NCI-H82 treated with DMSO at 0.1 percent for 48 hours (cell line): ENCODE data around the gene AMMECR1.

Experiments used
- DNase-seq: peaks from one replicate; lab custom pipeline; 2025; ENCODE audit not compliant: unreplicated experiment; lab: John Stamatoyannopoulos, UW

AMMECR1 gene

DNA sequence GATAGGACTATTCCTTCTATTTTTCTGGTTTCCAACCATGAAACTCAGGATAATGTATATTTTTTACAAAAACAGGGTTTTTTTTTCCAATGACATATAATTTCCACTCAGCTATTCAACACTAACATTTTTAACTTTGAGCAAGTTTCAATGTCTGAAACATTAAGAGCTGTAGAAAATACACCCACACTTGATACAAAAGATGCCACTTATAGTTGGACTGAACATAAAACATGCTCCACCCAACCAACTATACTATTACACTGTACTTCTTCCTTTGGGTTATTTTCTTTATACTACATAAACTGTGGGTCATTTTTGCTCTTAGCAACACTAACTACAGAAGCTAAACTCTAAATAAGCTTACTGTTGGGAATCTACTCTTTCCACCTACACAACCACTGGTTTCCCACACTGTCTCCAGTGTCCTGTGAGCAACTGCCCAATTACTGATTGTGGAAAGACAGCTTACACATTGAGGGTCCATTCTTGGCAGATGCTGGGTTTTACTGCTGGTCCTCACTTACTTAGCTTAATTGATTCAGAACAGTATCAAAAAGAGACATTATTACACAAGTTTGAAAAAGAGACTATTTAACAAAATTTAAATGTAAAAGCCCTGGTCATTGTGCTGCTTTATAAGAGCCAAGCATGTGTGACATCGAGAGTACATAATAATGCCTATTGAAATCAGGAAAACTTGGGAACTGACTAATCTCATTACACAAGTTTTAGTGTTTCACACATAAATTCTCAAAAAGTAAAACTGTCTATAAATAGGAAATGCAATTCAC, 6.3 kb downstream of the AMMECR1 start:
- no peak for DNase-seq

GRCh38 chrX:110310896-110311295, 7.0 kb downstream of the AMMECR1 start:
- DNase-seq = no peak

DNA sequence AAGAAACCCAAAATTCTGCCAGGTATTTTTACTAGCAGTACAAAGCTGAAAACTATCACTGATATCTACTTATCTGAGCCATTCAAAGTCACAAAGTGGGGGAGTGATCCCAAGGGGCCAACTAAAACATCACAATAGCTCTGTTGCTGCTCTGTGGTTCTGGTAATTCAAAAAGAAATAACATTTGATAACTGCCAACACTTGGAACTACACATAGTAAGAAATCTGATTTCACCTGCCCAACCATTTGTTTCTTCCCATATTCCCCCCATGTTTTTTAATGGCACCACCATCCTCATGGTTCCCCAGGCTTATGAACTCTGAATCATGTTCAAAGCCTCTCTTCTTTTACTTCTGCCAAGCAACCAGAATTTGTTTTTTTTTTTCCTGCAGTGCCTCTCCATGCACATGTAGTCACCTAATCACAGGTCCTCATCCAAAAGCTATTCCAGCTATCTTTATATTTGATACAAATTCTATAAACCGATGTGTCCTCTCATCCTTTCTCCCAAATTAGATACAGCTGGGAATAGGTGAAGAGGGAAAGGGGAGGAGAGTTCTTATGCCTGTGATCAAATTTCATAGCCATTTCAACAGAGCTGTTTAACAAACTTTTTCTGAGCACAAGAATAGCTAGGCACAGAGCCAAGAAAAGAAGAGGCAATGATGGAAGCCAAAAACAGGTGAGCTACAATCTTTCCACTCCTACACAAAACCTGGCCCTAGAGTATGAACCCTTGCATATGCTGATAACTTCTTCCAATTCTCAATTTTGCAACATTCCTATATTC, 7.7 kb downstream of the AMMECR1 start:
- no peak for DNase-seq

DNA sequence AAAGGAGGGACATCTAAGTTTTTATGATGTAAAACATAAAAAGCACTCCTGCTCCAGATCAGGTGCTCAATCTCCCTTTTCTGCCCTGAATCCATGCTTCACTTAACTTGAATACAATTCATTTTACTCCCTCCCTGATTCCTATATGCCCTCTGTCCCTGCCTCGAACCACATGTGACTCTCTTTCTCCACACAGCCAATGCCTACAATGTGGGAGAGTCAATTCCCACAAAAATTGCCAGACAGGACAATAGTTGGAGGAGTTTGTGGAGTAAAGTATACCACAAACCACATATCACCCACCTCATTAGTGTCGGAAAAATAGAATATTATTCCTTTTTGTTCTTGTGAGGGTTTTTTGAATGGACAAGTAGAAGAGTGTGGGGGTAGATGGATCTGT, 9.7 kb downstream of the AMMECR1 start:
- DNase-seq = no peak

DNA sequence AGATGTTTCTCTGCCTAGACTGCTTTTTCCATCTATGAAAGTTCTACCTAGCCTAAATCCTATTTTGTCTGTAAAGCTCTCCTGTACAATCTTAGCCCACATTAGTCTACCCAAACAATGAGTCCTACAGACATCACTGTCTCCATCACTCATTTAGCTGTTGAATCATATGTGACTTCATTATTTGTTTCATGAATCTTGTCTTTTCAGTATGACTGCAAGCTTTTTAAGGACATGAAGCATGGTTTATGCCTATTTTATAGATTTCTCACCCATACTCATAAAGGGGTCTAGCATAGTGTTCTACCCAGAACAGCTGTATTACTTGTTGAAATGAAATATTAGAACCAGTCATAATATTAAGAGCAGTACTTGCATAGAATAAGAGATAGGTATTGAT, 13.0 kb downstream of the AMMECR1 start:
- no peak for DNase-seq

DNA sequence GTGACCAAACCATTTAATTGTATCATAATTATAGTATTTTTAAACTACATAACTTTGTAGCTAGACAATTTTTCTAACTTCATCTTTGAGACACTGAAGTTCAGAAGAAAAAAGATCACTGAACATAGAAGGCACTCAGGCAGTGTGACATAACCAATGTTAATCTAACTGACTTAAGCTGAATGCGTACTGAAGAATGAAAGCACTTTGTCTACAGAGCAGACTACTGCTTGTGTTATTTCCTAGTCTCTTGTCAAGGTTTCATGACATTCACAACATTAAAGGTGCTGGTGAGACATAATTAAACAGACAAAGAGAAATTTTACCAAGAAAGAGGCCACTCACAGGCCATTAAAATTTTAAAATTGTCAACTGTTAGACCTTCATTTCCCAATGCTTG, 13.5 kb downstream of the AMMECR1 start:
- DNase-seq = no peak

DNA sequence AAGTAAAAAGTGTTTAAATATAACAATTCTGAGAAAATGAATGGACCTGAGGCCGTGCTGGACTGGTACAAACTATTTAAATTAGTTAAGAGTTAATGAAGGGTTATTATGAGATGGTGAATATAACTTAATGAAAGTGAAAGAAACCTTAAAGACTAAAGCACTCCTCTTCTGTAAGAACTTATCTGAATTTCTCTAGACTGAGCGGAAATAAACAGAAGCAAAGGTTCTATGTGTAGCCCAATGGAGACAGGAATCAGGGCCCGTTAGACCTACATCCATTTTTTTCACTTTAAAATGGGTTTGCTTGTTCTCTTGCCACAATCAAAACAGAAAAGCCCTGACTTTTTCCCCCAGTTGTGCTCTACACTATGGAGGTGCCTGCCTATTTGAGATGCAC, 14.9 kb downstream of the AMMECR1 start:
- no peak for DNase-seq

DNA sequence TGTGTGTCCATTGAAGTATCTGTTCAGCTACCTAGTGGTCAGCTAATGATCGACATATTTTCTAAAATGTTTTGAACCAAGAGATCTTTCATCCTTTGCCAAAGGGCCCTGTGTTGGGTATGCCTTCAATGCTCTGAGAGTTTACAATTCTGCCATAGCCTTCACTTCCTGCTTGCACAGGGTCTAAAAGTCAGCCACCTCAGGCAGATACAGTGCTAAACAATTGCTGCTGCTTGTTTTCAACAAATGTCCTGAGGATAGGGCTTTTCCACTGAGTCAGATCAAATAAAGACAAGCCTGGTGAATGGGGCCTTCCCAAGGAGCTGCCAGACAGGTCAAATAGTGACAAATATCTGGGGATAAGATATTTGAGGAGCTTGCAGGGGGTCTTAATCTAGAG, 16.7 kb downstream of the AMMECR1 start:
- no peak for DNase-seq

- no peak for DNase-seq
Observed at GRCh38 chrX:110294087-110294486, 23.8 kb downstream of the AMMECR1 start.

GRCh38 chrX:110293658-110294057, 24.2 kb downstream of the AMMECR1 start:
- no peak for DNase-seq

- no peak for DNase-seq
Observed at GRCh38 chrX:110287605-110288004, 30.3 kb downstream of the AMMECR1 start.

DNA sequence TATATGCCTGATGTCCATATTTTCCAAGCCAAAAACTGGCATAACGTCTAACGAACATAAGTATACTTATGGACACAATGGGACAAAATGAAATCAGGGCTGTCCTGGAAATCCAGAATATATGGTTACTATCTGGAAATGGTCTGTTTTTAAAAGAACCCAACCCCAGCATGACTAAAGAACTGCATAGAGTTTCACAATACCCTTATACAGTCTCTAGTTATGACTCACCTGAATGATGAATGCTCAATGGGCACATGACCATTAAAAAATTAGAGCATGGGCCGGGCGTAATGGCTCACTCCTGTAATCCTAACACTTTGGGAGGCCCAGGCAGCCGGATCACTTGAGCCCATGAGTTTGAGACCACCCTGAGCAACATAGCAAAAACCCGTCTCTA, 31.8 kb downstream of the AMMECR1 start:
- DNase-seq = no peak

- DNase-seq = no peak
Observed at GRCh38 chrX:110284159-110284558, 33.7 kb downstream of the AMMECR1 start.

- no peak for DNase-seq
Observed at GRCh38 chrX:110282922-110283321, 35.0 kb downstream of the AMMECR1 start.

DNA sequence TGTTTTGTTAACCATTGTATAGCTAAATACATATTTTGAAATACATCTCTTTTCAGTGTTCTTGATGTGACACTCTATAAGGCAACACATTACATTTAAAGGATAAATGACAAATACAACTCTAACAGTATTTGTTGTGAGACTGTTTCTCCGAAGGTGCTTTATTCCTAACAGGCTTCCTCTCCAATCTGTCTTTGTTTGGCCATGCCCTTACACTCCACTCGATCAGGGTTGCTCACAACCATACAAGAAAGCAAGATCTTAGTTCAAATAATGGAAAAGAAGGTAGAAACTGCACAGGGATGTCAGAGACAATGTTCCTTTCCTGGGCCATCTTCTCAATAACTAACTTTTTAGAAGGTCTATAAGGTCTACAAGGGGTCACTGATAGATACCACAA, 36.5 kb downstream of the AMMECR1 start:
- no peak for DNase-seq

DNA sequence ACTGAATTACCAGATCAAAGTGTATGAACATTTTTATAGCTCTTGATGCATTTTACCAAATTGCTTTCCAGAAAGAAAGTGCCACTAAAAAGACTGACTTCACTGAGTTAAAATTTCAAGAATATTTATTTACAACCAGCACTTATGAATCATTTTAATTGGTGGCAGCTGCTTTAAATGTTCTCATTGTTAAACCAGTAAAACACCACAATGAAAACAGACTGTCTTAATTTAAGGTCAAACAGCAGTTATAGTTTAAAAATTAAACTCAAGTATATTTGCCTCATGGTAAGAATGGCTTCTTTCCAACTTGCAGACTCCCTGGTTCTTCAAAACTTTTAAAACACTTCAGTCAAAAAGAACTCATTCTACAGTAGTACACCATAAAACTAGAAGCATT, 36.9 kb downstream of the AMMECR1 start:
- DNase-seq = no peak

GRCh38 chrX:110277609-110278008, 40.3 kb downstream of the AMMECR1 start:
- DNase-seq = no peak

DNA sequence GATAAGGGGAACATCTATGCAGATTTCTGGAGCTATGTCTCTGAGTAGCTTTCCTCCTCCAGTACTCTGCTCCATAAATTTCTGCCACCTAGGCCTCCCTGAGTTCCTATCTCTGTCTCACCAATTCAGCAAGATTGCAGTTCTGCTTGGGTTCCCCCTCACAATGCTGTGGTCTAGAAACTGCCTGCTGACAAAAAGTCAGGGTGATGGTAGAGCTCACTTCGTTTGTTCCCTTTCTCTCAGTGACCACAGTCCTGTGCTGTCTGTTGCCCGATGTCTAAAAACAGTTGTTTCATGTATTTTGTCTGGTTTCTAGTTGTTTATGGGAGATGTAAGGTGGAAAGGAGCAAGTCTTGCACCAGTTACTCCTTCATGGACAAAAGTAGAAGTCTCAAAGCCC, 41.1 kb downstream of the AMMECR1 start:
- no peak for DNase-seq

DNA sequence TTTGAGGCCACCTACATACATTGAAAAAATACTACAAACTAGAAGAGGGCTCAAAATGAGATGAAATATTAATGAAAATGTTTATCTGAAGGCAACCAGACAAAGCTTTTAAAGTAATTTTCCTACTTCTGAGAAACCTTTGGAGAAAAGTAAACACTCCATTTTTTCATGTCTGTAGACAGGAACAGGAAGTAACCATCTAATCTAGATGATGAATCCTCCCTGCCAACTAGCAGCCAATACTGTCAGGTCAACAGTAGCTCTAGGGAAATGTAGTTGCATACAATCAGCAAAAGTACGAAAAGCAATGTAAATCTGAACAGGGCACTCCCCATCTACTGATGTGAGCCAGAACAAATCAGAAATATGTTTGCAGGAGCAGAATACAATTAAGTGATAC, 49.0 kb downstream of the AMMECR1 start:
- DNase-seq = no peak

DNA sequence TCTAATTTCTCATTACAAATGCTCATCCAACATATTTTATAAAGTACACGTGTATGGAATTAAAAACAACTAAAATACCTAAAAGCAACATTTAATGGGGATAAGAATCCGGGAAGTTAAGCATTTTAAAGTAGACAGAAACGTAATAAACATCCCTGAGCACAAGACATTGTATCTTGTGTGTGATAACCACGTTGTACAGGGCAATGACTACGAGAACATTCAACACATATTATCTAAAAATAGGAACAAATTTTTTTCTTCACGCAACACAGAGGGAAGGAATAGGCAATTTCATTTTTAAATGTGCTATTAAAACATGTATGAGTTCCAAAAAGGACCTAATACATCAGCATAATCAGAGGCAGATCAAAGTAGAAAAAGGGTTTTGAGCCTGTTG, 49.5 kb downstream of the AMMECR1 start:
- no peak for DNase-seq

- DNase-seq = no peak
Observed at GRCh38 chrX:110267874-110268273, 50.0 kb downstream of the AMMECR1 start.

DNA sequence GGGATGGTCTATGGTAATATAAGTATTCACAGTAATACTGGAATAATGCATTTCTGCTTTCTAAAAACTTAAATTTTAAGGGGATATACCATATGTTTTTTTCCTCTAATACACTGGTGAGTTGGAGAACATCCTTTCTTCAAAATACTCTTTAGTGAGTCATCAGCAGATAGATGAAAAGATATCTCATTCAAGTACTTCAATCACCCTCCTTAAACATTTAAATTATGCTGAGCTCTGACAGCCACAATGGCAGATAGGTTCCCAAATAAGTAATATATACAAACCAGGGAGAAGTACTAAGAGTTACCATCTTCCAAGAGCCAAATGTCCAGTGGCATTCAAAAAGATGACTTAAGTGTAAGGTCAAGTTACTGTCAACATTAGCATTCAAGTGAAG, 52.2 kb downstream of the AMMECR1 start:
- no peak for DNase-seq

DNA sequence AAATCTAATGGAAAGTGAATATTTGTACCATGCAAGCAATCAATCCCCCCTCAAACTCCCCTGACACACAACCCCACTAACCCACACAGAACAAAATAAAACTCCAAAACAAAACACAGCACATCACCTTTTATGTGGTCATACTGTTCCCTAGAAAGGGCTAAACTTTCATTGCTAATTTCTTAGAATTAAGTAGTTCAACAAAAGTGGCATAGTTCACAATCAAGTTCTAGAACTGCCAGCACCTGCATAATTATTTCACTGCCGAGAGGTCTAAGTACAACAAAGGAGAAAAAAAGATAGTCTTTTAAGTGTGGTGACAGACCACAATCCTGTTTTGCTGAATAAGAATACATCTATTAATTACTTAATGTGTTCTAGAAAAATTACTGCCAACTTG, 58.8 kb downstream of the AMMECR1 start:
- no peak for DNase-seq
